RWPE1 (cell line): ENCODE measurements around the gene FBXO48.

ENCODE experiments used
- CTCF ChIA-PET: fragments of 350-600 bp; sonication (Branson Sonifier 250); formaldehyde crosslinking; extraction: SDS; loops from one replicate; lab custom pipeline; 2021; lab: Yijun Ruan, JAX
- POLR2A ChIA-PET: fragments of 400-600 bp; formaldehyde crosslinking; extraction: SDS; loops from one replicate; lab custom pipeline; 2020; ENCODE audit warnings: antibody characterized with exemption; ENCODE audit not compliant: low non-redundant PET; lab: Yijun Ruan, JAX
- DNase-seq: peaks from one replicate; pipeline ENCODE4 v3.0.0; 2012; ENCODE audit warnings: low spot score
- H3K27ac ChIP-seq: fragments of 450-650 bp; 2 replicates; pipeline ENCODE4 v1.5.1; 2017
- CTCF ChIP-seq: fragments of 450-650 bp; conservative IDR thresholded peaks from 2 replicates; pipeline ENCODE4 v1.5.1; 2017; ENCODE audit warnings: low read depth, mild to moderate bottlenecking

The FBXO48 gene

GRCh38 chr2:68432696-68433658 lies 34.1 kb downstream of the FBXO48 start:
- CTCF ChIA-PET = interaction anchor here (1.4 kb wide), 1 partner anchor 8 kb away, joined by 7 read pairs; no protein-coding TSS in a partner anchor

GRCh38 chr2:68431316-68431972 lies 35.6 kb downstream of the FBXO48 start:
- DNase-seq = no peak
- CTCF ChIA-PET = interaction anchor here (0.7 to 1.4 kb wide), 2 partner anchors 10 to 281 kb away, joined by 3 to 7 read pairs; no protein-coding TSS in a partner anchor
- no peak for TF ChIP-seq CTCF
- POLR2A ChIA-PET = no interaction called here
- H3K27ac ChIP-seq = no peak overlapping the region

More at GRCh38 chr2:68432696-68433658, 34.1 kb downstream of the FBXO48 start:
- POLR2A ChIA-PET = no interaction called here
- no peak overlapping the region for H3K27ac ChIP-seq
- DNase-seq = no peak
- TF ChIP-seq CTCF = no peak

- POLR2A ChIA-PET = no interaction called here
- DNase-seq = no peak
- CTCF ChIA-PET = no interaction called here
Observed at GRCh38 chr2:68429311-68429826, 37.7 kb downstream of the FBXO48 start.

GRCh38 chr2:68428746-68429145 lies 38.3 kb downstream of the FBXO48 start:
- ChIA-PET POLR2A (no interaction called here), CTCF (no interaction called here)
- H3K27ac ChIP-seq = no peak overlapping the region
- TF ChIP-seq CTCF = no peak
- no peak for DNase-seq

More at GRCh38 chr2:68429311-68429826, 37.7 kb downstream of the FBXO48 start:
- no peak overlapping the region for H3K27ac ChIP-seq
- no peak for TF ChIP-seq CTCF

GRCh38 chr2:68428126-68428525 lies 39.0 kb downstream of the FBXO48 start:
- POLR2A ChIA-PET = no interaction called here
- no peak for DNase-seq
- no peak overlapping the region for H3K27ac ChIP-seq
- CTCF ChIA-PET = interaction anchor here (0.6 kb wide), 1 partner anchor 206 kb away, joined by 3 read pairs; no protein-coding TSS in a partner anchor
- no peak for TF ChIP-seq CTCF

GRCh38 chr2:68426848-68427579 lies 40.1 kb downstream of the FBXO48 start:
- no peak for TF ChIP-seq CTCF
- CTCF ChIA-PET = interaction anchor here (1.0 kb wide), 1 partner anchor 15 kb away, joined by 3 read pairs; no protein-coding TSS in a partner anchor
- no peak for DNase-seq
- no peak overlapping the region for H3K27ac ChIP-seq
- POLR2A ChIA-PET = no interaction called here
